BE2C (cell line): ENCODE results near the gene MEIG1.
"Not testable (repeated sequence)": the region's sequence is repeated elsewhere in the genome, so short reads cannot be mapped to it uniquely, and the experiment has no call there.

Source experiments
- DNase-seq: peaks from one replicate; pipeline ENCODE4 v3.0.0-alpha.2; 2020
- H3K27me3 ChIP-seq: fragments of 250-450 bp; sonication (Bioruptor Pico); 2 replicates; pipeline ENCODE4 v1.5.1; 2020; ENCODE audit warnings: mild to moderate bottlenecking
- H3K36me3 ChIP-seq: fragments of 250-450 bp; sonication (Bioruptor Pico); 2 replicates; pipeline ENCODE4 v1.5.1; 2020; ENCODE audit warnings: mild to moderate bottlenecking
- H3K4me1 ChIP-seq: fragments of 250-450 bp; sonication (Bioruptor Pico); 2 replicates; pipeline ENCODE4 v1.5.1; 2020
- H3K4me3 ChIP-seq: 2 replicates; pipeline ENCODE4 v1.5.1; 2011; ENCODE audit warnings: low read depth, low read length
- H3K9me3 ChIP-seq: fragments of 250-450 bp; sonication (Bioruptor Pico); 2 replicates; pipeline ENCODE4 v1.5.1; 2020
- CTCF ChIP-seq: IDR thresholded peaks from 2 replicates; pipeline ENCODE4 v1.5.1; 2012; ENCODE audit warnings: mild to moderate bottlenecking, low read depth, low read length

The MEIG1 gene

GRCh38 chr10:14995964-14996565 lies 36.9 kb downstream of the MEIG1 start:
- H3K4me1 ChIP-seq, result no peaks in the 10 kb centered on the region
- no peaks in the 10 kb centered on the region for H3K36me3 ChIP-seq
- no peak for TF ChIP-seq CTCF
- H3K4me3 ChIP-seq, result no peak overlapping the region
- DNase-seq, result no peak
- H3K9me3 ChIP-seq, result no peaks in the 10 kb centered on the region
- H3K27me3 ChIP-seq, result no peaks in the 10 kb centered on the region

- H3K36me3 ChIP-seq, H3K9me3 ChIP-seq, DNase-seq, H3K4me1 ChIP-seq, H3K27me3 ChIP-seq, H3K4me3 ChIP-seq: not testable (repeated sequence)
Observed at GRCh38 chr10:15013530-15013929, 54.3 kb downstream of the MEIG1 start.

- Histone ChIP-seq H3K9me3 (no peaks in the 10 kb centered on the region), H3K4me3 (no peak overlapping the region), H3K36me3 (no peaks in the 10 kb centered on the region), H3K27me3 (no peaks in the 10 kb centered on the region), H3K4me1 (no peaks in the 10 kb centered on the region)
- TF ChIP-seq CTCF, result no peak
- DNase-seq, result no peak
Observed at GRCh38 chr10:15015451-15015850, 56.3 kb downstream of the MEIG1 start.

- DNase-seq, H3K4me3 ChIP-seq, H3K4me1 ChIP-seq, H3K36me3 ChIP-seq, H3K27me3 ChIP-seq, H3K9me3 ChIP-seq: not testable (repeated sequence)
Observed at GRCh38 chr10:15020966-15021365, 61.8 kb downstream of the MEIG1 start.
